HG02885 (cell line): ENCODE measurements around the gene TADA2B.
"Not testable (repeated sequence)": the region's sequence is repeated elsewhere in the genome, so short reads cannot be mapped to it uniquely, and the experiment has no call there.

Experiments
- ATAC-seq: cut with Tn5 transposase; IDR thresholded peaks from one replicate; pipeline ENCODE4 v1.9.1; 2021; ENCODE audit warnings: mild to moderate bottlenecking; ENCODE audit not compliant: unreplicated experiment, poor library complexity

TADA2B gene

DNA sequence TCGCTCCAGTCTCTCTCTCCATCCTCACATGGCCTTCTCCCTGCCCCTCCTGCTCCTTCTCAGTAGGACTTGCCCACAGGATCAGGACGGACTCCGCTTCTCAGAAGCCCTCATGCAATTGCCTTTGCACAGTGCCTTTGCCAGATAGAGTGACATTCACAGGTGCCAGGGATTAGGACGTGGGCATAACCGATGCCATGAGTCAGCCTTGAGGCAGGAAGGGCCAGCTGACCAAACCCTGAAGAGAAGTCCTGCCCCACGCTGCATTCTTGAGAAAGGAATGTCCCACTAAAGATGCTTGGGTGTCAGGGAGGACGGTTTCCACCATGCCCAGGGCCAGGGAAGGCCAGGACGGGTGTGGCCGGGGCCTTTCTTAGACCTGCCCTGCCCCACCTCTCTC lies 31.3 kb downstream of the TADA2B start:
- ATAC-seq: no peak

DNA sequence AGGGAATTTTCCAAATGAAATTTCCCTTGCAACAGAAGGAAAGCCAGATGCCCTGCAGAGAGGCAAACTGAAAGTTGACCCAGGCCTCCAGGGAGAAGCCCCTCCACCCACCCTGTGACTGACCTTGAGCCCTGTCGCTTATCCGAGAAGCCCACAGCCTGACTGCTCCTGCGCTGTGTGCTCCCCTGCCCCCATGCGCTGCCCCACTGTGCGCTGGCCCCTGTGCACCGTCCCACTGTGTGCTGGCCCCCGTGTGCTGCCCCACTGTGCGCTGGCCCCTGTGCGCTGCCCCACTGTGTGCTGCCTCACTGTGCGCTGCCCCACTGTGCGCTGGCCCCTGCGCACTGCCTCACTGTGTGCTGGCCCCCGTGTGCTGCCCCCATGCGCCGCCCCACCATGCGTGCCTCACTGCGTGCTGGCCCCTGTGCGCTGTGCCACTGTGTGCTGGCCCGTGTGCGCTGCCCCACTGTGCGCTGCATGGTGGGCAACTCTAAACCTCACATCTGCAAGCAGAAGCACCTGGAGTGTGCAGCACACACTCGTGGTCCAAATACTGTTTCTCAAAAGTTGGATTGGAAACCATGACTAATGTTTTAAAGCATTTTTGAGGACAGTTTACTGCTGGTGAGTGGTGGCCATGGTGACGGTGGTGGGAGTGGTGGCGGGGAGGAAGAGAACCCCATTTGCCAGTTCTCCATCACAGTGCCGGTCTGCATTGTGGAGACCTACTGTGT lies 33.0 kb downstream of the TADA2B start:
- ATAC-seq: no peak

- no peak for ATAC-seq
Measured at GRCh38 chr4:7076696-7077082, 33.5 kb downstream of the TADA2B start.

GRCh38 chr4:7077371-7077770 lies 34.2 kb downstream of the TADA2B start:
- no peak for ATAC-seq

- ATAC-seq: no peak
Measured at GRCh38 chr4:7078025-7078424, 34.9 kb downstream of the TADA2B start.

- not testable (repeated sequence) for ATAC-seq
Measured at GRCh38 chr4:7079483-7079882, 36.3 kb downstream of the TADA2B start.

DNA sequence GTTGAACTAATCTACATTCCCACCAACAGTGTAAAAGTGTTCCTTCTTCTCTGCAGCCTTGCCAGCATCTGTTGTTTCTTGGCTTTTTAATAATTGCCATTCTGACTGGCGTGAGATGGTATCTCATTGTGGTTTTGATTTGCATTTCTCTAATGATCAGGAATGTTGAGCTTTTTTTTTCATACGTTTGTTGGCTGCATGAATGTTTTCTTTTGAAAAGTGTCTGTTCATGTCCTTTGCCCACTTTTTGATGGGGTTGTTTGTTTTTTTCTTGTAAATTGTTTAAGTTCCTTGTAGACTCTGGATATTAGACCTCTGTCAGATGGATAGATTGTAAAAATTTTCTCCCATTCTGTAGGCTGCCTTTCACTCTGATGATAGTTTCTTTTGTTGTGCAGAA lies 36.7 kb downstream of the TADA2B start:
- ATAC-seq: not testable (repeated sequence)

- no peak for ATAC-seq
Measured at GRCh38 chr4:7083597-7084563, 40.7 kb downstream of the TADA2B start.

DNA sequence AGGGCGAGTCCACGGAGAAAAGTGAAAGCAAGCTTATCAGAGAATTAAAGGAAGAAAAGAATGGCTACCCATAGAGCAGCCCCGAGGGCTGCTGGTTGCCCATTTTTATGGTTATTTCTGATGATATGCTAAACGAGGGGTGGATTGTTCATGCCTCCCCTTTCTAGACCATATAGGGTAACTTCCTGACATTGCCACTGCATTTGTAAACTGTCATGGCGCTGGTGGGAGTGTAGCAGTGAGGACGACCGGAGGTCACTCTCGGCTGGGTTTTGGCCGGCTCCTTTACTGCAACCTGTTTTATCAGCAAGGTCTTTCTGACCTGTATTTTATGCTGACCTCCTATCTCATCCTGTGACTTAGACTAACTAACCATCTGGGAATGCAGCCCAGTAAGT lies 41.4 kb downstream of the TADA2B start:
- not testable (repeated sequence) for ATAC-seq

- ATAC-seq: no peak
Measured at GRCh38 chr4:7086384-7086783, 43.2 kb downstream of the TADA2B start.

- no peak for ATAC-seq
Measured at GRCh38 chr4:7087036-7087435, 43.9 kb downstream of the TADA2B start.

DNA sequence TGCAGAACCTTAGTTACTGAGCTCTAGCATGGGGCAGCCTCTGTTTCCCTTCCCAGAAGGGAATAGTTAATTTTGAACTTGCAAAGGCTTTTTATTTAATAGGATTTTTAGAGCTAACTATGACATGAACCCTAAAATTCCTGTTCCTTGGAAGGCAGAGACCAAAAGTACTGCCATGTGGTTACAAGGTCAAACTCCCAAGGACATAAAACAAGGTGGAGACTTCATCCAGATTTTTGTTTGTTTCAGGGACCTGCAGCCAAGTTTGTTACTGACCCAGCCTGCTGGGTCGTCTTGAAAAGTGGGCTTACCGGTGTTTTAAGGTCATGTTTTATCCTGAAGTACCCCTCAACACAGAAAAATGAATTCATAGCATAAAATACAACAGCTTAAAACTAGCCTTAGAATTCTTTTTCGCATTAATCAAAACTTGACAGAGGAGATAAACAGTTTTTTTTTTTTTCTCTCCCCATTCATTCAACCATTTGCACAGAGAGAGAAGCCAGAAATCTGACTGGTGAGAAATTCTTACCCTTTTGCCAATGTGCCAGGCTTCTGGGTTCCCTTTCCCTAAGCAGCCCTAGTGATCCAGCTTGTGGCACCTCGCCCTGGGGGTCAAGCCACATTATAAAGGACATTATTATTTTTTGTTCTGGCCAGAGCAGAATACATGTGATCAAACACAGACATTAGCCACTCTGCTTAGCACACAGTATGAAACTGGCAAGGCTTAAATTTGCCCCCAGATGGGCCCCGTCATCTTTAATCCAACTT lies 46.2 kb downstream of the TADA2B start:
- no peak for ATAC-seq

GRCh38 chr4:7092026-7092425 lies 48.9 kb downstream of the TADA2B start:
- no peak for ATAC-seq

- ATAC-seq: no peak
Measured at GRCh38 chr4:7094916-7095315, 51.7 kb downstream of the TADA2B start.

GRCh38 chr4:7095611-7096155 lies 52.5 kb downstream of the TADA2B start:
- ATAC-seq: no peak

DNA sequence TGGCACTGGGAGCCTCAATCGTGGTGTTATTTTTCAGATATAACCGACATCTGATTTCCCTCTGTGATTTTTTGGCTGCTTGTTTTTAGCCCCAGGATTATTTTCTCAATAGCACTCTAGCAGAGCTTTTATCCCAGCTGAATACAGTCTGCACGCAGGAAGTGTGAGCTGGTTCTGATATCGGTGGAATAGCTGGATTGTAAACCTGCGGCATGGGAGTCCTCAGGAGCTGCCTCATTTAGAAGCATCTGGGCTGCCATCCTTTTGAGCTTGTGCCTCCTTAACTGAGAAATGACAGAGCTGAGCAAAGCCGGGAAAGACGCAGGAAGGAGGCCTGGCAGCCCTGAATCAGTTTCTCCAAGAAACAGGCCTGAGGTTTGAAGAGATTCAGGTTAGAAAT lies 53.1 kb downstream of the TADA2B start:
- no peak for ATAC-seq

- ATAC-seq: peak; percentile 71
Measured at GRCh38 chr4:7101692-7102515, 58.7 kb downstream of the TADA2B start.

- ATAC-seq: not testable (repeated sequence)
Measured at GRCh38 chr4:7102516-7102909, 59.3 kb downstream of the TADA2B start.

GRCh38 chr4:7103031-7103606 lies 59.9 kb downstream of the TADA2B start:
- peak; percentile 87 for ATAC-seq
